ENCODE data around the gene PHF12.

GRCh38 chr17:28882154-28882895, 69.0 kb downstream of the PHF12 start:
- TF ChIP-seq SIN3A (IDR thresholded peaks at IDR 0.05; ENCODE audit: borderline replicate concordance, insufficient read depth, low read depth, low read length) = no peak
- TF ChIP-seq CTCF (IDR thresholded peaks at IDR 0.05) = no peak
